Right renal pelvis (tissue), 4 donors: Measurements from ENCODE around the gene INHA. TPM values are rescaled to one million over a fixed set of nuclear protein-coding genes. Genes with fewer than 3 reads are reported as not detected.

Experiments
- DNase-seq, 4 donors: peaks; one replicate each; pipeline ENCODE4 v3.0.0-alpha.2; 2013; ENCODE audit warnings: low read depth in 4 of 4, low spot score in 3 of 4, missing footprints in 1 of 4
- polyA plus RNA-seq, 4 donors: library from polyadenylated mRNA; unstranded; fragments of 120-200 nt; gene quantifications; one replicate each; pipeline ENCODE4 v1.2.1, GENCODE V29; 2013; ENCODE audit not compliant: insufficient read length in 4 of 4

Gene INHA
- 1 to 10 TPM in 3 of 4 donors, under 1 TPM in 1; 0.51 to 2.0 (median 1.6) TPM for polyA plus RNA-seq

- no peak for DNase-seq
Observed at GRCh38 chr2:219572237-219573001, at the start of gene INHA. INHA (plus strand) TSS chr2:219572310; CDS start chr2:219572375, 65 bp downstream.

GRCh38 chr2:219523031-219523671, 49.0 kb upstream of the INHA start:
- no peak for DNase-seq

GRCh38 chr2:219524817-219525216, 47.3 kb upstream of the INHA start:
- no peak for DNase-seq

- DNase-seq = no peak
Observed at GRCh38 chr2:219525533-219526232, 46.4 kb upstream of the INHA start.

- no peak for DNase-seq
Observed at GRCh38 chr2:219526320-219527075, 45.6 kb upstream of the INHA start.

GRCh38 chr2:219527076-219527394, 45.1 kb upstream of the INHA start:
- DNase-seq = no peak

GRCh38 chr2:219527472-219527871, 44.6 kb upstream of the INHA start:
- no peak for DNase-seq

GRCh38 chr2:219530048-219530963, 41.8 kb upstream of the INHA start:
- DNase-seq = peak; percentile 72 to 83 (median 76)

- DNase-seq = no peak
Observed at GRCh38 chr2:219531639-219532377, 40.3 kb upstream of the INHA start.

- DNase-seq = no peak
Observed at GRCh38 chr2:219532378-219532649, 39.8 kb upstream of the INHA start.

GRCh38 chr2:219533930-219534661, 38.0 kb upstream of the INHA start:
- DNase-seq = no peak

GRCh38 chr2:219536425-219536824, 35.7 kb upstream of the INHA start:
- no peak for DNase-seq

GRCh38 chr2:219536967-219537366, 35.1 kb upstream of the INHA start:
- no peak for DNase-seq

- no peak for DNase-seq
Observed at GRCh38 chr2:219537657-219538488, 34.2 kb upstream of the INHA start.

GRCh38 chr2:219538504-219538951, 33.6 kb upstream of the INHA start:
- DNase-seq = no peak

- no peak for DNase-seq
Observed at GRCh38 chr2:219538956-219539788, 32.9 kb upstream of the INHA start.
